ENCODE data around the gene BCAR3. TPM values are rescaled to one million over a fixed set of nuclear protein-coding genes. Genes with fewer than 3 reads are reported as not detected.
"Not testable (repeated sequence)": the region's sequence is repeated elsewhere in the genome, so short reads cannot be mapped to it uniquely, and the experiment has no call there.

Gene BCAR3
- total RNA-seq, 1 donor from 2014 or later = 0.61 TPM

GRCh38 chr1:93676427-93676826 is 5.2 kb downstream of the BCAR3 start:
- intact Hi-C loops (cut with micrococcal nuclease) = no loop called here
- H3K4me1 Mint-ChIP-seq = peaks cover 4% of the 10 kb centered on the region
- peaks cover 44% of the 10 kb centered on the region for H3K27me3 Mint-ChIP-seq
- H3K4me3 Mint-ChIP-seq = no peak overlapping the region
- H3K36me3 Mint-ChIP-seq (ENCODE audit: low read depth) = peaks cover 2% of the 10 kb centered on the region
- H3K27ac Mint-ChIP-seq = no peak overlapping the region
- DNase-seq = no peak
- H3K9me3 Mint-ChIP-seq = no peaks in the 10 kb centered on the region

GRCh38 chr1:93675931-93676330 is 5.7 kb downstream of the BCAR3 start:
- Mint-ChIP-seq H3K4me1 (peaks cover 4% of the 10 kb centered on the region), H3K9me3 (no peaks in the 10 kb centered on the region), H3K36me3 (ENCODE audit: low read depth) (peaks cover 2% of the 10 kb centered on the region), H3K27ac (no peak overlapping the region), H3K27me3 (peaks cover 44% of the 10 kb centered on the region), H3K4me3 (no peak overlapping the region)
- no peak for DNase-seq
- intact Hi-C loops (cut with micrococcal nuclease) = no loop called here

DNA sequence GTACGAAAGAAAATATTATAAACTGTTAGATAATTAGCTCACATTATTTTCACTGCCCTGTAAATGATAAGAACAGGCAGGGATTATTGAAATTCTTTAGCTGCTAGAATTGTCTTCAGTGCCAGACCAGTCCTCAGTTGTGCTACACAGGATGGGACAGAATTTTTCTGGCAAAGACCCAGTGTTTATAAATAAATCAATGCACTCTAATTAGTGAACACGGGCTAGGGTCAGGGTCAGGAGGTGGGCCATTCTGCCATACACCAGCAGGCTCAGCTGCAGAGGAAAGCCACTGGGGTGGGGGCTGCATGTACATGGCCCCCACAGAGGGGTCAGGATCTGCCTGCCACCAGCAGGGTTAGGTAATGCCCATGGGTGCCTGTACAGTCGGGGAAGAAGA is 6.4 kb downstream of the BCAR3 start:
- DNase-seq = no peak
- intact Hi-C loops (cut with micrococcal nuclease) = no loop called here
- H3K9me3 Mint-ChIP-seq = no peaks in the 10 kb centered on the region
- peaks cover 2% of the 10 kb centered on the region for H3K36me3 Mint-ChIP-seq (ENCODE audit: low read depth)
- H3K4me1 Mint-ChIP-seq = no peaks in the 10 kb centered on the region
- H3K27me3 Mint-ChIP-seq = peaks cover 37% of the 10 kb centered on the region
- no peak overlapping the region for H3K27ac Mint-ChIP-seq
- H3K4me3 Mint-ChIP-seq = no peak overlapping the region

- H3K4me3 Mint-ChIP-seq; intact Hi-C loops (cut with micrococcal nuclease); H3K9me3 Mint-ChIP-seq; DNase-seq; H3K27ac Mint-ChIP-seq; H3K36me3 Mint-ChIP-seq (ENCODE audit: low read depth); H3K4me1 Mint-ChIP-seq: not testable (repeated sequence)
- H3K27me3 Mint-ChIP-seq = peaks cover 25% of the 10 kb centered on the region
These were observed 7.6 kb downstream of the BCAR3 start for GRCh38 chr1:93674071-93674470.

DNA sequence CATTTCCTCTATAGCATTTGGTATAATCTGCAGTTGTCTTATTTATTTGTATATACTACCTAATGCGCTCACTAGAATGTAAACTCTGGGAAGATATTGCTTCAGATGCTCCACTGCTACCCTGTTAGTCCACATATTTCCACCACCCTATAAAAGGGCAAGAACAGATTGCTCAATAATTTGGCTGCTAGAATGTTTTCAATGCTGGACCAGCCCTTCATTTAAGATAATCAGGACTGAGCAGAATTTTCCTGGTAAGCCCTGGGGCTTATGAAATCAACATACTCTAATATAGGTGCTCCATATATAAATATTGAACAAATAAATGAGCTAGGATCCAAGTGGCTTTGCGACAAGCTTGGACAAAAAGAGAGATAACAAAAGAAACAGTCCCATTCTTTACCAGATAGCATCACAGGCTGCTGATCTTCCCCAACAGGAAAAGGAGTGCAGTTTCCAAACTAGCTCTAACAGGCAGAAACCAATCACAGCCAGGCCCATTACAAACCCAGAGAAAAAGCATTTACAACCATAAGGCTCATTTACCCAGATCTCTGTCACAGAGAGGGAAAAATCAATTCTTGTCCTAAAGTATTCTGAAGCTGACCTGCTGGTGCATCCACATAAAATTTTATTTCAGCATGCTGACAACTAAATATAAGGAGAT is 8.3 kb downstream of the BCAR3 start:
- peaks cover 21% of the 10 kb centered on the region for H3K27me3 Mint-ChIP-seq
- no peak overlapping the region for H3K4me3 Mint-ChIP-seq
- no peak for DNase-seq
- no peaks in the 10 kb centered on the region for H3K36me3 Mint-ChIP-seq (ENCODE audit: low read depth)
- intact Hi-C loops (cut with micrococcal nuclease) = no loop called here
- no peaks in the 10 kb centered on the region for H3K9me3 Mint-ChIP-seq
- H3K4me1 Mint-ChIP-seq = no peaks in the 10 kb centered on the region
- H3K27ac Mint-ChIP-seq = no peak overlapping the region

DNA sequence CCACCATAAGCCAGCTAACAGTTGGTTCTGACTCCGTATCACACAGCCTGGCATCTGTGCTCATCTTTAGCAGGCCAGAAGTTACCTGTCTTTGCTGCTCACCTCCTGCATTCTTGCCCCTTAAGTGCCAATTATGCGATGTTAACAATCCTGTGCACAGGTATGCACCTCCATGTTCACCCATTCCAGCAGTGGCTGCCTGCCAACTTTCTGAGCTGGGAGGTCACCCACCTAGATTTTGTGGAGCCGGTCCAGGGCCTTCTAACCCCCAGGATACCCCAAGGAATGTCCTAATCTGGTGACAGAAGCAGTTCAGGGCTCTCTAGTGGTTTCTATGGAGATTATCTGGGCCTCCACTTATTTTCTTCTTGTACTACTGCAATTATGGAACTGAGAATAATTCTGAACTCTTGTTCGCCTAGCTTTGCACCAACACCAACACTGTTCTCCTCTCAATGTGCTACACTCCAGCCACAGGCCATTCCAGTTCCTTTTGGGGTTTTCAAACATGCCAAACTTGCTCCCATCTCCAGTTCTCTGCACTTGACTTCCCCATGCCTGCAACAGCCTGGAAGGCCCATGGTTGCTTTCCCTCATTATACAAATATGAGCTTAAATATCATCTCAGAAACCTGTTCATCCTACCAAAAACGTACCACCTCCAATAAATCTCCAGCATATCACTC is 9.0 kb downstream of the BCAR3 start:
- intact Hi-C loops (cut with micrococcal nuclease) = no loop called here
- DNase-seq = no peak
- Mint-ChIP-seq H3K36me3 (ENCODE audit: low read depth) (no peaks in the 10 kb centered on the region), H3K27me3 (peaks cover 20% of the 10 kb centered on the region), H3K9me3 (no peaks in the 10 kb centered on the region), H3K27ac (no peak overlapping the region), H3K4me3 (no peak overlapping the region), H3K4me1 (no peaks in the 10 kb centered on the region)

GRCh38 chr1:93672069-93672468 is 9.6 kb downstream of the BCAR3 start:
- intact Hi-C loops (cut with micrococcal nuclease) = no loop called here
- Mint-ChIP-seq H3K27me3 (peaks cover 15% of the 10 kb centered on the region), H3K27ac (no peak overlapping the region)

GRCh38 chr1:93671099-93671621 is 10.5 kb downstream of the BCAR3 start:
- no peaks in the 10 kb centered on the region for H3K9me3 Mint-ChIP-seq
- H3K36me3 Mint-ChIP-seq (ENCODE audit: low read depth) = no peaks in the 10 kb centered on the region
- no peak for DNase-seq
- H3K4me3 Mint-ChIP-seq = no peak overlapping the region
- intact Hi-C loops (cut with micrococcal nuclease) = no loop called here
- no peaks in the 10 kb centered on the region for H3K4me1 Mint-ChIP-seq
- no peak overlapping the region for H3K27ac Mint-ChIP-seq
- peaks cover 8% of the 10 kb centered on the region for H3K27me3 Mint-ChIP-seq

More at GRCh38 chr1:93672069-93672468, 9.6 kb downstream of the BCAR3 start:
- Mint-ChIP-seq H3K36me3 (ENCODE audit: low read depth) (no peaks in the 10 kb centered on the region), H3K4me1 (no peaks in the 10 kb centered on the region), H3K4me3 (no peak overlapping the region), H3K9me3 (no peaks in the 10 kb centered on the region)
- no peak for DNase-seq

DNA sequence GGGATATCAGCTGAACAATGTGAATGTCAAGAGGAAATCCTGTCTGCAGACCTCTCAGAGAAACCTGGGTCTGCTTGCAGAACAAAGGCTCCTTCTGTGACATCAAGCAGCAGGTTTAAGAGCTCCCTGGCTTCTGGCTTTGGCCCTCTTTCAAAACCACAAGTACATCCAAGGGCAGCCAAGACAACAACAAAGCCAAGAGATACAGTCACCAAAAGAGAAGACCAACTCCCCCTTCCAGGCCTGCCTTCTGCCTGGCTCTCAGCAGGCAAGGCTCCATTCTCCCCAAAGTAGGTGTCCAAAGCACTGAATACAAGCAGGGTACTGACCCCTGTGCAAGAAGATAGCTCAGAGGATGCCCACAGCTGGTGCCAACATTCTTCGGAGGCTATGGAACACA is 11.5 kb downstream of the BCAR3 start:
- Mint-ChIP-seq H3K27me3 (peaks cover 13% of the 10 kb centered on the region), H3K36me3 (ENCODE audit: low read depth) (no peaks in the 10 kb centered on the region), H3K4me3 (no peak overlapping the region), H3K4me1 (no peaks in the 10 kb centered on the region), H3K9me3 (no peaks in the 10 kb centered on the region), H3K27ac (no peak overlapping the region)
- intact Hi-C loops (cut with micrococcal nuclease) = no loop called here
- no peak for DNase-seq

- Mint-ChIP-seq H3K9me3 (no peaks in the 10 kb centered on the region), H3K36me3 (ENCODE audit: low read depth) (no peaks in the 10 kb centered on the region), H3K27ac (no peak overlapping the region), H3K4me3 (no peak overlapping the region), H3K27me3 (peaks cover 12% of the 10 kb centered on the region), H3K4me1 (no peaks in the 10 kb centered on the region)
- DNase-seq = no peak
- intact Hi-C loops (cut with micrococcal nuclease) = no loop called here
These were observed 12.3 kb downstream of the BCAR3 start for GRCh38 chr1:93669369-93669768.

DNA sequence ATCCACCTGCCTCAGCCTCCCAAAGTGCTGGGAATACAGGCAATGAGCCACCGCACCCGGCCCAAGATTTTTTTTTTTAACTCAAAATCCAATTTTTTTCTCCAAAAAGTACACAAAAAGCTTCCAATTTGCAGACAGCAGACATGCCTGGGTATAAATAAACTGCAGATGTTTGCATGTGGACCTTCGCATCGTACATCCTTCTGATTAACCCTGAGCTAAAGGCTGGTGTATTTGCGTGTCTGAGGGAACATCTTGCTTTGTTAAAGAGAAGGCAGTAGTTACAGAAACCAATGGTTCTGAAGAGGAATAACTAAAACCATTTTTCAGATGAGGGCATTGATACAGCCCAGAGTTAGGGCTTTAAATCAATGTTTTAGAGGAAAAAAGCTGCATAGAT is 12.7 kb downstream of the BCAR3 start:
- no peak overlapping the region for H3K27ac Mint-ChIP-seq
- H3K27me3 Mint-ChIP-seq = peaks cover 12% of the 10 kb centered on the region
- intact Hi-C loops (cut with micrococcal nuclease) = no loop called here
- no peak for DNase-seq
- no peaks in the 10 kb centered on the region for H3K4me1 Mint-ChIP-seq
- no peaks in the 10 kb centered on the region for H3K36me3 Mint-ChIP-seq (ENCODE audit: low read depth)
- no peaks in the 10 kb centered on the region for H3K9me3 Mint-ChIP-seq
- no peak overlapping the region for H3K4me3 Mint-ChIP-seq

DNA sequence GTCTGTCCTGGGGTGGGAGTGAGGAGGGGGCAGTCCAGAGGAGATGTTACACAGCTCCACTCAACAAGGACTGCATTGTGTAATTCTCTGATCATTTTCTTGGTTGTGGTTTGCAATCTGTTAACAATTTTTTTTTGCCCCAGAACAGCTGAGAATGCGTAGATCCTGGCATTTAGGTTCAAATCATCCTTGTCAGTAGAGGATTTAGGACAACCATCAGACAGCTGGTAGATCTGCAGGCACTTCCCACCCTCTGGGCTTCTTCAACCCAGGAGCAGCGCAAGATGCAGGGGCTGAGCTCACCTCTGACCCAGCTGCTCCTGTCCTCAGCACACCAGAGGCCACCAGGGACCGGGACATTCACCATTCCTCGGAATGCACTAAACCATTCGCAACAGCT is 13.5 kb downstream of the BCAR3 start:
- Mint-ChIP-seq H3K9me3 (no peaks in the 10 kb centered on the region), H3K4me3 (no peak overlapping the region), H3K4me1 (no peaks in the 10 kb centered on the region), H3K27ac (no peak overlapping the region), H3K36me3 (ENCODE audit: low read depth) (no peaks in the 10 kb centered on the region), H3K27me3 (peaks cover 10% of the 10 kb centered on the region)
- intact Hi-C loops (cut with micrococcal nuclease) = no loop called here
- no peak for DNase-seq

DNA sequence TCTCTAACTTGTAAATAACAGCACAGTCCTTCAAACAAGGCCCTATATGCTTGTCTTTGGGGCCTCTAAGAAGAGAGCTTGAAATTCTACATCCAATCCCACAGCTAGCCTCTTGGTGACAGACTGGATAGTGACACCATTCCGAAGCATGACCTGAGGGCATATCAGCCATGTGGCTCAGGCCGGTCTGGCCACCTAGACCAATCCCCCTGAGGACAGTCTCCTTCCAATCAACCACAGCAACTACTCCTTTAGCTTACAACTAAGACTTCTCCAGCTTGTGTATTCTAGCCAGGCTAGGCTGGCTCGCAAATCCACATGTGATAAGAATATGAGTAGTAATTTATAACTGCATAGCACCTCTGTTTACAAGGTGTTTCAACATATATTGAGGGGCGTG is 14.0 kb downstream of the BCAR3 start:
- intact Hi-C loops (cut with micrococcal nuclease) = no loop called here
- no peak overlapping the region for H3K27ac Mint-ChIP-seq

GRCh38 chr1:93666613-93667384 is 14.8 kb downstream of the BCAR3 start:
- no peak for DNase-seq
- intact Hi-C loops (cut with micrococcal nuclease) = no loop called here
- Mint-ChIP-seq H3K36me3 (ENCODE audit: low read depth) (no peaks in the 10 kb centered on the region), H3K4me1 (no peaks in the 10 kb centered on the region), H3K27ac (no peak overlapping the region), H3K4me3 (no peak overlapping the region), H3K27me3 (peaks cover 6% of the 10 kb centered on the region), H3K9me3 (no peaks in the 10 kb centered on the region)

More for the DNA sequence above, 14.0 kb downstream of the BCAR3 start:
- H3K36me3 Mint-ChIP-seq (ENCODE audit: low read depth) = no peaks in the 10 kb centered on the region
- no peaks in the 10 kb centered on the region for H3K4me1 Mint-ChIP-seq
- no peak for DNase-seq
- H3K27me3 Mint-ChIP-seq = peaks cover 6% of the 10 kb centered on the region
- H3K4me3 Mint-ChIP-seq = no peak overlapping the region
- no peaks in the 10 kb centered on the region for H3K9me3 Mint-ChIP-seq
